HT-29 (cell line): ENCODE results near the gene KCNH6. TPM values are rescaled to one million over a fixed set of nuclear protein-coding genes. Genes with fewer than 3 reads are reported as not detected.

Source experiments
- DNase-seq: peaks from one replicate; pipeline ENCODE4 v3.0.0-alpha.2; 2015; ENCODE audit warnings: low spot score
- total RNA-seq: library from RNA; depleted of rRNA; stranded (reverse); fragments of >200 nt; shearing (Covaris generic); gene quantifications from 2 replicates; pipeline ENCODE4 v1.2.3, GENCODE V29; 2014

Gene KCNH6
- total RNA-seq, 1 experiment from 2014 or later = 0.61 TPM

- DNase-seq = no peak
These were observed 8.1 kb downstream of the KCNH6 start for GRCh38 chr17:63531022-63531965.

GRCh38 chr17:63533433-63534077 lies 10.4 kb downstream of the KCNH6 start:
- DNase-seq = no peak

- no peak for DNase-seq
These were observed 11.0 kb downstream of the KCNH6 start for GRCh38 chr17:63534078-63534570.

GRCh38 chr17:63534816-63535455 lies 11.8 kb downstream of the KCNH6 start:
- no peak for DNase-seq

GRCh38 chr17:63535640-63536039 lies 12.5 kb downstream of the KCNH6 start:
- no peak for DNase-seq

GRCh38 chr17:63537001-63537400 lies 13.8 kb downstream of the KCNH6 start:
- no peak for DNase-seq

- no peak for DNase-seq
These were observed 15.0 kb downstream of the KCNH6 start for GRCh38 chr17:63537991-63538692.

GRCh38 chr17:63538693-63539595 lies 15.8 kb downstream of the KCNH6 start:
- no peak for DNase-seq

GRCh38 chr17:63540590-63540989 lies 17.4 kb downstream of the KCNH6 start:
- DNase-seq = no peak

GRCh38 chr17:63542218-63542545 lies 19.0 kb downstream of the KCNH6 start:
- no peak for DNase-seq

- DNase-seq = peak; percentile 32
These were observed 20.0 kb downstream of the KCNH6 start for GRCh38 chr17:63542942-63543821.

- DNase-seq = no peak
These were observed 20.8 kb downstream of the KCNH6 start for GRCh38 chr17:63543822-63544420.

GRCh38 chr17:63544467-63545301 lies 21.5 kb downstream of the KCNH6 start:
- DNase-seq = no peak

GRCh38 chr17:63546308-63547082 lies 23.3 kb downstream of the KCNH6 start:
- DNase-seq = no peak

GRCh38 chr17:63547083-63547523 lies 23.9 kb downstream of the KCNH6 start:
- no peak for DNase-seq

- no peak for DNase-seq
These were observed 26.3 kb downstream of the KCNH6 start for GRCh38 chr17:63549289-63549945.
